HG03378 (cell line): ENCODE results near the gene HNRNPM.
"Not testable (repeated sequence)": the region's sequence is repeated elsewhere in the genome, so short reads cannot be mapped to it uniquely, and the experiment has no call there.

Experiments used
- ATAC-seq: cut with Tn5 transposase; IDR thresholded peaks from one replicate; pipeline ENCODE4 v1.9.1; 2021; ENCODE audit warnings: mild to moderate bottlenecking, moderate library complexity; ENCODE audit not compliant: unreplicated experiment

The HNRNPM gene

GRCh38 chr19:8506402-8506957 lies 61.7 kb downstream of the HNRNPM start:
- ATAC-seq: no peak

- no peak for ATAC-seq
Measured at GRCh38 chr19:8510589-8511115, 65.9 kb downstream of the HNRNPM start.

GRCh38 chr19:8511573-8512101 lies 66.9 kb downstream of the HNRNPM start:
- ATAC-seq: no peak

GRCh38 chr19:8512115-8512967 lies 67.6 kb downstream of the HNRNPM start:
- no peak for ATAC-seq

- no peak for ATAC-seq
Measured at GRCh38 chr19:8513036-8513686, 68.4 kb downstream of the HNRNPM start.

GRCh38 chr19:8513687-8514504 lies 69.1 kb downstream of the HNRNPM start, which contains the start of gene ZNF414:
TSS of gene ZNF414 (minus strand) at chr19:8514167. CDS start at chr19:8514046, 121 bp downstream.
- ATAC-seq: peak; percentile 77

GRCh38 chr19:8514505-8515009 lies 69.8 kb downstream of the HNRNPM start:
- ATAC-seq: not testable (repeated sequence)

- ATAC-seq: no peak
Measured at GRCh38 chr19:8515317-8515716, 70.5 kb downstream of the HNRNPM start.

GRCh38 chr19:8517551-8518442 lies 73.0 kb downstream of the HNRNPM start:
- ATAC-seq: no peak

GRCh38 chr19:8518536-8518935 lies 73.8 kb downstream of the HNRNPM start:
- no peak for ATAC-seq

- ATAC-seq: no peak
Measured at GRCh38 chr19:8519388-8519787, 74.6 kb downstream of the HNRNPM start.

- ATAC-seq: no peak
Measured at GRCh38 chr19:8525401-8525684, 80.6 kb downstream of the HNRNPM start.

GRCh38 chr19:8526345-8527091 lies 81.7 kb downstream of the HNRNPM start:
- no peak for ATAC-seq

GRCh38 chr19:8528500-8528899 lies 83.7 kb downstream of the HNRNPM start:
- no peak for ATAC-seq

GRCh38 chr19:8529369-8530006 lies 84.7 kb downstream of the HNRNPM start:
- no peak for ATAC-seq

- ATAC-seq: no peak
Measured at GRCh38 chr19:8530061-8530679, 85.4 kb downstream of the HNRNPM start.

- no peak for ATAC-seq
Measured at GRCh38 chr19:8531470-8531869, 86.7 kb downstream of the HNRNPM start.

- no peak for ATAC-seq
Measured at GRCh38 chr19:8532225-8532624, 87.5 kb downstream of the HNRNPM start.
